ENCODE results near the gene VCAM1.

VCAM1 gene

GRCh38 chr1:100752791-100753190 lies 33.2 kb downstream of the VCAM1 start:
- no peak for DNase-seq (ENCODE audit: low read depth)
- no peak for TF ChIP-seq CTCF (IDR thresholded peaks at IDR 0.05; ENCODE audit: low read depth, low read length, missing control alignments)
- no peak overlapping the region for H3K4me3 ChIP-seq (ENCODE audit: low read depth, low read length)

- DNase-seq (ENCODE audit: low read depth), result no peak
- no peak overlapping the region for H3K4me3 ChIP-seq (ENCODE audit: low read depth, low read length)
- no peak for TF ChIP-seq CTCF (IDR thresholded peaks at IDR 0.05; ENCODE audit: low read depth, low read length, missing control alignments)
These were observed 38.4 kb downstream of the VCAM1 start for GRCh38 chr1:100757946-100758345.

GRCh38 chr1:100759188-100759587 lies 39.6 kb downstream of the VCAM1 start:
- H3K4me3 ChIP-seq (ENCODE audit: low read depth, low read length), result no peak overlapping the region
- no peak for TF ChIP-seq CTCF (IDR thresholded peaks at IDR 0.05; ENCODE audit: low read depth, low read length, missing control alignments)
- no peak for DNase-seq (ENCODE audit: low read depth)

GRCh38 chr1:100760511-100760910 lies 41.0 kb downstream of the VCAM1 start:
- TF ChIP-seq CTCF (IDR thresholded peaks at IDR 0.05; ENCODE audit: low read depth, low read length, missing control alignments), result no peak
- H3K4me3 ChIP-seq (ENCODE audit: low read depth, low read length), result no peak overlapping the region
- DNase-seq (ENCODE audit: low read depth), result no peak

GRCh38 chr1:100762461-100762860 lies 42.9 kb downstream of the VCAM1 start:
- DNase-seq (ENCODE audit: low read depth), result no peak
- TF ChIP-seq CTCF (IDR thresholded peaks at IDR 0.05; ENCODE audit: low read depth, low read length, missing control alignments), result no peak
- no peak overlapping the region for H3K4me3 ChIP-seq (ENCODE audit: low read depth, low read length)

- no peak overlapping the region for H3K4me3 ChIP-seq (ENCODE audit: low read depth, low read length)
- DNase-seq (ENCODE audit: low read depth), result no peak
- no peak for TF ChIP-seq CTCF (IDR thresholded peaks at IDR 0.05; ENCODE audit: low read depth, low read length, missing control alignments)
These were observed 47.8 kb downstream of the VCAM1 start for GRCh38 chr1:100767176-100767890.

- no peak for TF ChIP-seq CTCF (IDR thresholded peaks at IDR 0.05; ENCODE audit: low read depth, low read length, missing control alignments)
- no peak overlapping the region for H3K4me3 ChIP-seq (ENCODE audit: low read depth, low read length)
These were observed 49.8 kb downstream of the VCAM1 start for GRCh38 chr1:100769323-100769722.

More at GRCh38 chr1:100769323-100769722, 49.8 kb downstream of the VCAM1 start:
- DNase-seq (ENCODE audit: low read depth), result no peak

Measured in GM12864 (cell line).